IMR-90 (cell line): ENCODE results near the gene ANKRD24. TPM values are rescaled to one million over a fixed set of nuclear protein-coding genes. Genes with fewer than 3 reads are reported as not detected.
A peak's percentile ranks its signal among the peaks of the same experiment; 100 is the strongest.

ENCODE experiments used
- ATAC-seq: fragments of 200-7000 bp; cut with Tn5 transposase; 2 replicates; pipeline ENCODE4 v1.9.1; 2020; ENCODE audit warnings: low read depth, mild to moderate bottlenecking, moderate library complexity
- BruUV-seq: library from RNA; stranded (reverse); fragments of 400-500 nt; replicated peaks from 2 replicates; lab custom pipeline; 2021; lab: Mats Ljungman, UMichigan
- CTCF ChIA-PET: fragments of 300-600 bp; formaldehyde crosslinking; extraction: SDS; loops from one replicate; lab custom pipeline; 2021; ENCODE audit warnings: antibody characterized with exemption; lab: Yijun Ruan, JAX
- POLR2A ChIA-PET: fragments of 300-600 bp; sonication (Branson Sonifier 250); formaldehyde crosslinking; loops from one replicate; lab custom pipeline; 2022; ENCODE audit warnings: antibody characterized with exemption; ENCODE audit not compliant: unreplicated experiment; lab: Charles Lee
- DNase-seq: peaks from one replicate; pipeline ENCODE4 v3.0.0; 2013
- H2AFZ ChIP-seq: replicated peaks from 2 replicates; pipeline ENCODE3; 2013; ENCODE audit warnings: low read length, mild to moderate bottlenecking; ENCODE audit not compliant: poor library complexity
- H2AK5ac ChIP-seq: 2 replicates; pipeline ENCODE4 v1.6.1; 2013; ENCODE audit warnings: low read depth, low read length, inconsistent platforms
- H2AK9ac ChIP-seq: replicated peaks from 2 replicates; pipeline ENCODE3; 2013; ENCODE audit warnings: mild to moderate bottlenecking, low read depth, low read length, moderate library complexity; ENCODE audit not compliant: poor library complexity
- H2BK120ac ChIP-seq: 2 replicates; pipeline ENCODE4 v1.6.1; 2013; ENCODE audit warnings: low read depth, low read length, inconsistent platforms
- H2BK15ac ChIP-seq: 3 replicates; pipeline ENCODE4 v1.6.1; 2013; ENCODE audit warnings: low read depth, low read length, inconsistent platforms
- H2BK20ac ChIP-seq: 2 replicates; pipeline ENCODE4 v1.6.1; 2013; ENCODE audit warnings: low read depth, mild to moderate bottlenecking, inconsistent platforms, low read length, moderate library complexity
- H2BK5ac ChIP-seq: 2 replicates; pipeline ENCODE4 v1.6.1; 2013; ENCODE audit warnings: mild to moderate bottlenecking, low read depth, low read length, inconsistent platforms; ENCODE audit not compliant: poor library complexity, severe bottlenecking
- H3K14ac ChIP-seq: replicated peaks from 2 replicates; pipeline ENCODE4 v1.6.1; 2013; ENCODE audit warnings: low read depth, low read length, inconsistent platforms
- H3K18ac ChIP-seq: 2 replicates; pipeline ENCODE4 v1.6.1; 2013; ENCODE audit warnings: low read depth, low read length, control low read depth
- H3K23ac ChIP-seq: 2 replicates; pipeline ENCODE4 v1.6.1; 2013; ENCODE audit warnings: low read depth, low read length, inconsistent platforms
- H3K27ac ChIP-seq: 2 replicates; pipeline ENCODE4 v1.5.1; 2013; ENCODE audit warnings: mild to moderate bottlenecking, control low read depth, low read length; ENCODE audit not compliant: insufficient read depth
- H3K27me3 ChIP-seq: 2 replicates; pipeline ENCODE4 v1.6.1; 2013; ENCODE audit warnings: low read length; ENCODE audit not compliant: control insufficient read depth, insufficient read depth
- H3K36me3 ChIP-seq: 2 replicates; pipeline ENCODE4 v1.6.1; 2013; ENCODE audit warnings: low read length, mixed read lengths; ENCODE audit not compliant: control insufficient read depth, insufficient read depth
- H3K4ac ChIP-seq: 2 replicates; pipeline ENCODE4 v1.6.1; 2013; ENCODE audit warnings: low read depth, low read length, inconsistent platforms
- H3K4me1 ChIP-seq: 2 replicates; pipeline ENCODE4 v1.6.1; 2013; ENCODE audit warnings: low read length, mixed read lengths; ENCODE audit not compliant: control insufficient read depth, insufficient read depth
- H3K4me2 ChIP-seq: 2 replicates; pipeline ENCODE4 v1.6.1; 2013; ENCODE audit warnings: low read depth, mild to moderate bottlenecking, control low read depth, low read length, moderate library complexity
- H3K4me3 ChIP-seq: 2 replicates; pipeline ENCODE4 v1.5.1; 2013; ENCODE audit warnings: low read depth, mild to moderate bottlenecking, control low read depth, low read length, moderate library complexity; ENCODE audit not compliant: insufficient read depth
- H3K56ac ChIP-seq: 2 replicates; pipeline ENCODE4 v1.6.1; 2013; ENCODE audit warnings: low read length, inconsistent platforms; ENCODE audit not compliant: insufficient read depth; ENCODE audit errors: extremely low read depth
- H3K79me1 ChIP-seq, 2 experiments: 2 replicates each; pipeline ENCODE4 v1.6.1; 2013; ENCODE audit warnings: low read length in 2 of 2, inconsistent platforms in 1 of 2, low read depth in 1 of 2
- H3K9ac ChIP-seq: 2 replicates; pipeline ENCODE4 v1.6.1; 2013; ENCODE audit warnings: low read depth, low read length, control low read depth
- H3K9me1 ChIP-seq: 2 replicates; pipeline ENCODE4 v1.6.1; 2013; ENCODE audit warnings: low read length, inconsistent platforms; ENCODE audit not compliant: insufficient read depth
- H3K9me3 ChIP-seq: 2 replicates; pipeline ENCODE4 v1.6.1; 2013; ENCODE audit warnings: low read length; ENCODE audit not compliant: control insufficient read depth, insufficient read depth
- H4K20me1 ChIP-seq: 2 replicates; pipeline ENCODE4 v1.6.1; 2013; ENCODE audit warnings: low read length, inconsistent platforms; ENCODE audit not compliant: insufficient read depth
- H4K5ac ChIP-seq: 2 replicates; pipeline ENCODE4 v1.6.1; 2013; ENCODE audit warnings: mild to moderate bottlenecking, low read depth, low read length, control low read depth
- H4K8ac ChIP-seq, 2 experiments: 2 replicates each; pipeline ENCODE4 v1.6.1; 2013; ENCODE audit warnings: low read depth in 2 of 2, low read length in 2 of 2, control low read depth in 1 of 2, inconsistent platforms in 1 of 2
- H4K91ac ChIP-seq: 2 replicates; pipeline ENCODE4 v1.6.1; 2013; ENCODE audit warnings: low read depth, low read length, inconsistent platforms; ENCODE audit not compliant: insufficient read depth
- BHLHE40 ChIP-seq: fragments of 150-350 bp; IDR thresholded peaks from 2 replicates; pipeline ENCODE4 v1.6.1; 2016; ENCODE audit warnings: mild to moderate bottlenecking, low read depth, low read length
- CEBPB ChIP-seq: IDR thresholded peaks from 2 replicates; pipeline ENCODE4 v1.6.1; 2012; ENCODE audit warnings: low read depth, low read length, improper control_type of control experiment
- CHD1 ChIP-seq: IDR thresholded peaks from 2 replicates; pipeline ENCODE4 v1.6.1; 2012; ENCODE audit warnings: low read depth, low read length, improper control_type of control experiment
- FOS ChIP-seq: fragments of 150-350 bp; IDR thresholded peaks from 2 replicates; pipeline ENCODE4 v1.6.1; 2016; ENCODE audit warnings: low read depth, low read length
- MAFK ChIP-seq: IDR thresholded peaks from 2 replicates; pipeline ENCODE4 v1.6.1; 2012; ENCODE audit warnings: low read depth, low read length, improper control_type of control experiment
- MAZ ChIP-seq: IDR thresholded peaks from 2 replicates; pipeline ENCODE4 v1.6.1; 2012; ENCODE audit warnings: low read depth, mild to moderate bottlenecking, low read length, improper control_type of control experiment, moderate library complexity, borderline replicate concordance
- MXI1 ChIP-seq: IDR thresholded peaks from 2 replicates; pipeline ENCODE4 v1.6.1; 2012; ENCODE audit warnings: low read depth, mild to moderate bottlenecking, low read length, moderate library complexity, borderline replicate concordance
- NFE2L2 ChIP-seq: fragments of 150-350 bp; IDR thresholded peaks from 2 replicates; pipeline ENCODE4 v1.6.1; 2016; ENCODE audit warnings: low read depth, mild to moderate bottlenecking, low read length
- POLR2A ChIP-seq: IDR thresholded peaks from 2 replicates; pipeline ENCODE4 v1.6.1; 2012; ENCODE audit warnings: mild to moderate bottlenecking, low read depth, low read length
- RAD21 ChIP-seq: IDR thresholded peaks from 2 replicates; pipeline ENCODE4 v1.6.1; 2012; ENCODE audit warnings: low read length, improper control_type of control experiment
- RCOR1 ChIP-seq: IDR thresholded peaks from 2 replicates; pipeline ENCODE4 v1.6.1; 2012; ENCODE audit warnings: mild to moderate bottlenecking, low read length, improper control_type of control experiment; ENCODE audit not compliant: insufficient replicate concordance
- RFX5 ChIP-seq: IDR thresholded peaks from 2 replicates; pipeline ENCODE4 v1.8.0; 2012; ENCODE audit warnings: low read depth, mild to moderate bottlenecking, low read length, moderate library complexity
- SMC3 ChIP-seq: fragments of 150-350 bp; IDR thresholded peaks from 2 replicates; pipeline ENCODE4 v1.6.1; 2016; ENCODE audit warnings: low read depth, mild to moderate bottlenecking, antibody characterized with exemption, low read length, moderate library complexity
- WGBS, 2 experiments: methylation state at CpG; one replicate each; pipeline versions ENCODE4 v1.1.5 to v1.1.7; 2013; ENCODE audit warnings: missing lambda C conversion rate in 2 of 2; ENCODE audit not compliant: insufficient read length in 1 of 2; ENCODE audit errors: extremely low coverage in 2 of 2; 5-methylcytosine and 5-hydroxymethylcytosine counted together
- dilution Hi-C: fragments of 300-500 bp; cut with HindIII; formaldehyde crosslinking; loops from one replicate; pipeline ENCODE4 v1.14.3; 2018; ENCODE audit warnings: low sequenced_read_pairs; ENCODE audit not compliant: unreplicated experiment
- in situ Hi-C: fragments of 300-500 bp; cut with MboI; formaldehyde crosslinking; loops from 3 replicates; pipeline ENCODE4 v1.14.3; 2019; ENCODE audit warnings: low sequenced_read_pairs, inconsistent platforms, mixed read lengths
- intact Hi-C: fragments of 100-400 bp; cut with micrococcal nuclease; formaldehyde crosslinking; loops from 2 replicates; pipeline ENCODE4 v1.10.0; 2022
- polyA plus RNA-seq, 3 experiments: library from polyadenylated mRNA; depleted of rRNA; stranded (reverse); fragments of >200 nt; gene quantifications; 2 replicates each; pipeline ENCODE4 v1.2.3, GENCODE V29; 2012; ENCODE audit warnings: low replicate concordance in 1 of 3
- total RNA-seq: library from RNA; depleted of rRNA; stranded (reverse); fragments of >200 nt; gene quantifications from 2 replicates; pipeline ENCODE4 v1.2.3, GENCODE V29; 2012
- TF ChIP-seq, protein P1 (sequence below): conservative IDR thresholded peaks from 2 replicates; pipeline ENCODE4 v1.5.1; 2012; ENCODE audit warnings: mild to moderate bottlenecking, low read depth, low read length, improper control_type of control experiment
- TF ChIP-seq, protein P2 (sequence below): fragments of 150-350 bp; IDR thresholded peaks from 2 replicates; pipeline ENCODE4 v1.6.1; 2017; ENCODE audit warnings: mild to moderate bottlenecking, antibody characterized with exemption, low read length, low read depth

ANKRD24 gene
- total and polyA plus RNA-seq, 2 of the 4 experiments (the other 2 are of a cell fraction), result 0.18 to 0.21 TPM

DNA sequence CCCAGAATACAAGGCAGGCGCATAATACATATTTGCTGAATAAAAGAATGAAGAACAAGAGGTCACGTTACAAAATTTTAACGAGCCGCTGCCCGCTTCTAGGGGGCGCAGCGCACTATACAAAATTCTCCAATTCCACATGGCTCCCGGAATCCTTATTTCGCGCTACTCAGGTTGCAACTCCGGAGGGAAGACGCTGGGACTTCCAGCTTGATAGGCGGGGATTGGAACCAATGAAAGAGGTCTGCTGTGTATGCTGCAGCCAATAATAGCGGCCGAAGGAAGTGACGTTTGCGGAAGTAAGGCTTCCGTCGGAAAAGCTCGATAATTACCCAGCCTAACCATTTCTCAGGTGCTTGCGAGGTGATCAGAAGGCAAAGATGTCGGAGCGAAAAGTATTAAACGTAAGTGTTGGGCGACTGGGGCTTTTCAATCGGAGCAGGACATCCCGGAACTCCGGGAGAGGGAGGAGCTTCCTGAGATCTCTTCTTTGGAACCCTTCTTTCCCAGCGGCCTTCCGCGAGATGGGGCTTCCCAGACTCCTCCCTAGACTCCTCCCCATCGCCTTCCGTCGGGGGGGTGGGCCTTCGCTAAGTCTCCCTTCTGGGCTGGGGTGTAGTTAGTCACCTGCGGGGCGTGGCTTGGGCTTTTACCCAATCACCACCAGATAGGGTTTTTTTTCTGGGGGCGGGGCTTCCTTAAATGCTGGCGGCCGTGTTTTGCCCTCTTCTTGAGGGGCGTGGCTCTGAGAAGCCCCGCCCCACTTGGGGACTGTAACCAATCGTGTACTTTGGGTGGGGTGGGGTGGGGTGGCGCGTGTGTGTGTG lies 64.5 kb downstream of the ANKRD24 start, which contains the start of gene YJU2:
Gene YJU2, plus strand, starts transcription at position 314 of the 827 bp plus-strand sequence. Its CDS starts 67 bp downstream, at position 381.
- peak within 1 kb of the TSS; percentile 95 for H2AK9ac ChIP-seq
- peak within 1 kb of the TSS; percentile 90 for H3K56ac ChIP-seq
- in situ Hi-C loops, result no loop called here
- peak within 1 kb of the TSS; percentile 64 for H3K4me3 ChIP-seq
- H2BK5ac ChIP-seq, result peak within 1 kb of the TSS; percentile 82
- peak within 1 kb of the TSS; percentile 83 for H3K9ac ChIP-seq
- H2AK5ac ChIP-seq, result peak within 1 kb of the TSS; percentile 74
- ATAC-seq, result peak; percentile 99
- peak within 1 kb of the TSS; percentile 50; the same call in 1 of the 2 replicates for H2BK20ac ChIP-seq
- peak within 1 kb of the TSS; percentile 96 for H4K5ac ChIP-seq
- 0 out of 2 replicates have a peak, but pooled peaks cover 6% of the 10 kb centered on the region for H3K9me1 ChIP-seq
- H3K4me1 ChIP-seq, result no peaks in the 10 kb centered on the region
- peak within 1 kb of the TSS; percentile 89 for H3K4me2 ChIP-seq
- no CpG with 5 or more reads among the region's 45 CpGs for WGBS, 2 experiments
- no peaks in the 10 kb centered on the region for H4K20me1 ChIP-seq
- peaks cover 13 to 17% of the 10 kb centered on the region in 2 experiments; a peak in 3 of 4 replicates for H3K79me1 ChIP-seq
- dilution Hi-C loops, result no loop called here
- peak within 1 kb of the TSS; percentile 17; the same call in 1 of the 3 replicates for H2BK15ac ChIP-seq
- H3K23ac ChIP-seq, result peak within 1 kb of the TSS; percentile 90; the same call in 1 of the 2 replicates
- peak within 1 kb of the TSS; percentile 99 for H4K8ac ChIP-seq
- H3K14ac ChIP-seq, result peak within 1 kb of the TSS; percentile 95
- peak within 1 kb of the TSS; percentile 79 for H3K27ac ChIP-seq
- intact Hi-C loops, result no loop called here
- H3K27me3 ChIP-seq, result no peaks in the 10 kb centered on the region
- H4K91ac ChIP-seq, result peak within 1 kb of the TSS; percentile 93
- H3K4ac ChIP-seq, result peak within 1 kb of the TSS; percentile 96
- H3K36me3 ChIP-seq, result peaks cover 21% of the 10 kb centered on the region
- peak within 1 kb of the TSS; percentile 89 for H2AFZ ChIP-seq
- BruUV-seq, result no TSS peak
- peak within 1 kb of the TSS; percentile 87 for H3K18ac ChIP-seq
- CTCF ChIA-PET, result interaction anchor here (0.6 kb wide), 3 partner anchors 10 to 857 kb away, joined by 3 to 5 read pairs (median 3); no protein-coding TSS in a partner anchor
- H2BK120ac ChIP-seq, result peak within 1 kb of the TSS; percentile 69
- peak; percentile 99 for DNase-seq
- peaks cover under 1% of the 10 kb centered on the region; the same call in 1 of the 2 replicates for H3K9me3 ChIP-seq
- POLR2A ChIA-PET, result no interaction called here
- peak; percentile 50 for TF ChIP-seq RAD21
- peak; percentile 93 for TF ChIP-seq FOS
- peak; percentile 0; the same call in 1 of the 2 replicates for TF ChIP-seq MAFK
- peak; percentile 92 for TF ChIP-seq POLR2A
- TF ChIP-seq BHLHE40, result no peak
- TF ChIP-seq CEBPB, result peak; percentile 15; the same call in 1 of the 2 replicates
- TF ChIP-seq MXI1, result peak; percentile 85; the same call in 1 of the 2 replicates
- TF ChIP-seq, protein P1, sequence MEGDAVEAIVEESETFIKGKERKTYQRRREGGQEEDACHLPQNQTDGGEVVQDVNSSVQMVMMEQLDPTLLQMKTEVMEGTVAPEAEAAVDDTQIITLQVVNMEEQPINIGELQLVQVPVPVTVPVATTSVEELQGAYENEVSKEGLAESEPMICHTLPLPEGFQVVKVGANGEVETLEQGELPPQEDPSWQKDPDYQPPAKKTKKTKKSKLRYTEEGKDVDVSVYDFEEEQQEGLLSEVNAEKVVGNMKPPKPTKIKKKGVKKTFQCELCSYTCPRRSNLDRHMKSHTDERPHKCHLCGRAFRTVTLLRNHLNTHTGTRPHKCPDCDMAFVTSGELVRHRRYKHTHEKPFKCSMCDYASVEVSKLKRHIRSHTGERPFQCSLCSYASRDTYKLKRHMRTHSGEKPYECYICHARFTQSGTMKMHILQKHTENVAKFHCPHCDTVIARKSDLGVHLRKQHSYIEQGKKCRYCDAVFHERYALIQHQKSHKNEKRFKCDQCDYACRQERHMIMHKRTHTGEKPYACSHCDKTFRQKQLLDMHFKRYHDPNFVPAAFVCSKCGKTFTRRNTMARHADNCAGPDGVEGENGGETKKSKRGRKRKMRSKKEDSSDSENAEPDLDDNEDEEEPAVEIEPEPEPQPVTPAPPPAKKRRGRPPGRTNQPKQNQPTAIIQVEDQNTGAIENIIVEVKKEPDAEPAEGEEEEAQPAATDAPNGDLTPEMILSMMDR, result peak; percentile 69
- no peak for TF ChIP-seq CHD1
- peak; percentile 65; the same call in 1 of the 2 replicates for TF ChIP-seq MAZ
- TF ChIP-seq, protein P2, sequence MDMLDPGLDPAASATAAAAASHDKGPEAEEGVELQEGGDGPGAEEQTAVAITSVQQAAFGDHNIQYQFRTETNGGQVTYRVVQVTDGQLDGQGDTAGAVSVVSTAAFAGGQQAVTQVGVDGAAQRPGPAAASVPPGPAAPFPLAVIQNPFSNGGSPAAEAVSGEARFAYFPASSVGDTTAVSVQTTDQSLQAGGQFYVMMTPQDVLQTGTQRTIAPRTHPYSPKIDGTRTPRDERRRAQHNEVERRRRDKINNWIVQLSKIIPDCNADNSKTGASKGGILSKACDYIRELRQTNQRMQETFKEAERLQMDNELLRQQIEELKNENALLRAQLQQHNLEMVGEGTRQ, result peak; percentile 64
- no peak for TF ChIP-seq RCOR1
- no peak for TF ChIP-seq NFE2L2
- no peak for TF ChIP-seq RFX5
- no peak; the same call in 1 of the 2 replicates for TF ChIP-seq SMC3
